Ovary (tissue), 9 donors: ENCODE measurements around the gene KLK4. TPM values are rescaled to one million over a fixed set of nuclear protein-coding genes. Genes with fewer than 3 reads are reported as not detected.

Source experiments
- DNase-seq, 5 donors: peaks; one replicate each; pipeline ENCODE4 v3.0.0-alpha.2; 2019 to 2020
- H3K27ac ChIP-seq, 2 donors: fragments of 200-600 bp; one replicate each; pipeline versions ENCODE4 v1.5.1 to v1.8.0; 2019 to 2022
- H3K27me3 ChIP-seq: fragments of 200-600 bp; one replicate; pipeline ENCODE4 v1.8.0; 2022
- H3K36me3 ChIP-seq: fragments of 200-600 bp; sonication (generic); one replicate; pipeline ENCODE4 v1.5.1; 2019
- H3K4me1 ChIP-seq: one replicate; pipeline ENCODE4 v1.8.1; 2013; ENCODE audit warnings: mild to moderate bottlenecking, moderate library complexity; ENCODE audit not compliant: insufficient read depth
- H3K4me3 ChIP-seq: fragments of 200-600 bp; sonication (generic); one replicate; pipeline ENCODE4 v1.5.1; 2017
- H3K9me3 ChIP-seq, 2 donors: fragments of 200-600 bp in 1 of 2; sonication (generic) in 1 of 2; one replicate each; pipeline versions ENCODE4 v1.5.1 to v1.8.1; 2013 to 2019; ENCODE audit warnings: mild to moderate bottlenecking in 1 of 2, moderate library complexity in 1 of 2
- CTCF ChIP-seq, 3 donors: fragments of 450-650 bp in 2 of 3; fragments of 200-600 bp in 1 of 3; IDR thresholded peaks; one replicate each; pipeline versions ENCODE4 v1.5.1 to v1.8.0; 2016 to 2022; ENCODE audit warnings: antibody characterized with exemption in 3 of 3, mild to moderate bottlenecking in 1 of 3
- EP300 ChIP-seq: sonication (generic); formaldehyde crosslinking; IDR thresholded peaks from one replicate; pipeline ENCODE4 v1.6.1; 2017; ENCODE audit warnings: antibody characterized with exemption
- POLR2A ChIP-seq: fragments of 450-650 bp; IDR thresholded peaks from one replicate; pipeline ENCODE4 v1.6.1; 2017; ENCODE audit warnings: antibody characterized with exemption, mild to moderate bottlenecking, moderate library complexity
- WGBS, 3 donors: extraction: QIAGEN DNeasy Blood & Tissue Kit in 1 of 3; methylation state at CpG; one replicate each; pipeline versions ENCODE4 v1.1.5 to v1.1.7; 2013 to 2017; 5-methylcytosine and 5-hydroxymethylcytosine counted together
- intact Hi-C, 4 donors: fragments of 100-400 bp; cut with DNase I; formaldehyde crosslinking; loops; one replicate each; pipeline versions ENCODE4 v1.11.0 to v1.15.1; 2022 to 2023
- polyA plus RNA-seq, 2 donors: library from polyadenylated mRNA; stranded (reverse); fragments of 200-250 nt in 1 of 2; fragments of 350-450 nt in 1 of 2; fragmentation: Illumina TruSeq in 1 of 2; extraction: RNeasy Lipid Tissue Mini Kit (QIAGEN cat#74804) in 1 of 2; gene quantifications; one replicate each; pipeline ENCODE4 v1.2.3, GENCODE V29; 2013 to 2014
- total RNA-seq, 7 donors: library from RNA; depleted of rRNA in 2 of 7; stranded (reverse); fragments of >200 nt in 2 of 7; fragmentation: NEBNext Ultra II Directional in 3 of 7; extraction: Animal tissue kit (Norgen Biotek cat#: 25700) in 3 of 7; gene quantifications; one replicate each; pipeline versions ENCODE4 v1.1.0 to v1.2.4, GENCODE V29; 2016 to 2023
- donor health status: DM: no; HTN: no; CAD: no; lungs with moderate emphysema.
- donor health status: DM: no; HTN: no; CAD: no.
- donor health status: Bipolar disorder and iron deficiency.
- donor health status: DM: yes; HTN: yes; CAD: no.
- donor health status: DM: no; HTN: no; CAD: no.
- donor health status: DM: yes; HTN: yes; CAD: no.

Gene KLK4
- total and polyA plus RNA-seq, 9 donors: 0.58 TPM; not detected in 8

- WGBS, 3 donors: 70 to 76% (median 71%) methylated on average over 5 of the region's 5 CpGs
Observed at GRCh38 chr19:50928831-50929230, 17.6 kb upstream of the KLK4 start.

GRCh38 chr19:50926144-50926543 lies 14.9 kb upstream of the KLK4 start:
- Histone ChIP-seq H3K9me3 (no peaks in the 10 kb centered on the region), H3K4me3 (no peak overlapping the region), H3K36me3 (no peaks in the 10 kb centered on the region), H3K27ac (no peak overlapping the region), H3K4me1 (no peaks in the 10 kb centered on the region), H3K27me3 (no peaks in the 10 kb centered on the region)
- 74 to 79% (median 76%) methylated on average over 11 of the region's 11 CpGs for WGBS, 3 donors
- no peak for DNase-seq
- intact Hi-C loops: loop anchor here in 1 of 4 donors (5.0 to 10.0 kb wide), 2 partner anchors 171 to 249 kb away; no protein-coding TSS in a partner anchor
- TF ChIP-seq POLR2A (no peak), EP300 (no peak), CTCF (IDR thresholded peaks at IDR 0.05) (no peak)

More at GRCh38 chr19:50928831-50929230, 17.6 kb upstream of the KLK4 start:
- H3K36me3 ChIP-seq: no peaks in the 10 kb centered on the region
- TF ChIP-seq POLR2A (no peak), EP300 (no peak), CTCF (IDR thresholded peaks at IDR 0.05) (no peak)
- no peaks in the 10 kb centered on the region for H3K4me1 ChIP-seq
- DNase-seq: no peak
- intact Hi-C loops: loop anchor here in 1 of 4 donors (5.0 to 10.0 kb wide), 2 partner anchors 168 to 246 kb away; no protein-coding TSS in a partner anchor
- no peak overlapping the region for H3K27ac ChIP-seq
- no peak overlapping the region for H3K4me3 ChIP-seq
- H3K9me3 ChIP-seq: no peaks in the 10 kb centered on the region
- no peaks in the 10 kb centered on the region for H3K27me3 ChIP-seq

GRCh38 chr19:50925734-50926133 lies 14.5 kb upstream of the KLK4 start:
- Histone ChIP-seq H3K4me3 (no peak overlapping the region), H3K9me3 (no peaks in the 10 kb centered on the region), H3K4me1 (no peaks in the 10 kb centered on the region), H3K36me3 (no peaks in the 10 kb centered on the region), H3K27ac (no peak overlapping the region), H3K27me3 (no peaks in the 10 kb centered on the region)
- 52 to 70% (median 64%) methylated on average over 2 of the region's 2 CpGs for WGBS, 3 donors
- DNase-seq: no peak
- intact Hi-C loops: loop anchor here in 1 of 4 donors (5.0 to 10.0 kb wide), 2 partner anchors 172 to 249 kb away; no protein-coding TSS in a partner anchor
- no peak for TF ChIP-seq CTCF (IDR thresholded peaks at IDR 0.05)
- no peak for TF ChIP-seq EP300
- no peak for TF ChIP-seq POLR2A

- H3K4me1 ChIP-seq: no peaks in the 10 kb centered on the region
- intact Hi-C loops: loop anchor here in 1 of 4 donors (10.0 kb wide), 1 partner anchor 250 kb away; no protein-coding TSS in a partner anchor
- no peak overlapping the region for H3K4me3 ChIP-seq
- H3K36me3 ChIP-seq: no peaks in the 10 kb centered on the region
- no peak for DNase-seq
- no peak overlapping the region for H3K27ac ChIP-seq
- no peaks in the 10 kb centered on the region for H3K9me3 ChIP-seq
- no peak for TF ChIP-seq POLR2A
- TF ChIP-seq EP300: no peak
- no peak for TF ChIP-seq CTCF (IDR thresholded peaks at IDR 0.05)
- H3K27me3 ChIP-seq: no peaks in the 10 kb centered on the region
- WGBS, 3 donors: 40 to 50% (median 42%) methylated on average over 6 of the region's 6 CpGs
Observed at GRCh38 chr19:50924586-50924985, 13.4 kb upstream of the KLK4 start.
